NCI-H2029 treated with DMSO at 0.1 percent for 48 hours (cell line): ENCODE data around the gene EBP.

Source experiments
- DNase-seq: peaks from one replicate; lab custom pipeline; 2025; lab: John Stamatoyannopoulos, UW

Gene EBP

DNA sequence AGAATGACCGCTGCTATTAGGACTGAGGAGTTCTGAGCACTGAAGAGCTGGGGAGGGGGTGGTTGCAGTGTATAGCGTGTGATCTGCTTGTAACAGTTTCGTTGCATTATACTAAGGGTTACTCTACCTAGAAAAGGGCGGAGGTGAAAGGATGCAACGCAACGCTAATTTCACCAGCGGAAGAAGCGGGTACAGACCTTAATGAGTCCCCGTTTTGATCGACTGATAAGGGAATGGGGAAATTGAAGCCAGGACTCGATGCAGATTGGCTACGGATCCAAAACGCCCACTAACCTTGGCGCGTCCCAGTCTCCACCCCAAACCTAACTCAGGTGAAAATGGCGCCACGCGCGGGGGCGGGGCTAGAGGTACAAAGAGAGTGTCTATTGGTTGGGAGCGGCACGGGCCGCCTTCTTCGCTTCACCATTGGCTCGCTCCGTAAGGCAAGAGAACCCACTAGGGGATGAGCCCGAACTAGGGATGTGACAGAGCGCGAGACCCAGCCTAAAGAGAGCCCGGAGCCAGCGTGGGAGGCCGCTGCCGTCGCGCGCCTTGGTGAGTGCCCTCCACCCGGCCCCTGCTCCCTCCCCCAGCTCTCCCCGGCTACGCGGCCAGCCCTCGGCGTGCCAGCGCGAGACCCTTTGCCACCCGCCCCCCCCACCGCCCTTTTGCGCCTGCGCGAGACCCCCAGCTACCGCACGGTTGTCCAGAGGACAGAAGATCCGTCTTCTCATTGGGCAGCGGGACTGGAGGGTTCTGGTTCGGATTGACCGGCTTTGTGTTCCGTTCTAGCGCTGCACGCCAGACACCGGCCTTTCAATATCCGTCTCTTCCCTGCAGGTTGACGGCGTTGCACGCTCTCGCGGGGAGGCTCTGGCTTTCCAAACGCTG is at the start of gene EBP:
Gene EBP, plus strand, starts transcription at position 456 of the 891 bp plus-strand sequence. CDS start 1,964 bp downstream, outside the sequence.
- peak; percentile 73 for DNase-seq

- DNase-seq, result no peak
Measured at GRCh38 chrX:48472225-48472624, 49.4 kb upstream of the EBP start.

DNA sequence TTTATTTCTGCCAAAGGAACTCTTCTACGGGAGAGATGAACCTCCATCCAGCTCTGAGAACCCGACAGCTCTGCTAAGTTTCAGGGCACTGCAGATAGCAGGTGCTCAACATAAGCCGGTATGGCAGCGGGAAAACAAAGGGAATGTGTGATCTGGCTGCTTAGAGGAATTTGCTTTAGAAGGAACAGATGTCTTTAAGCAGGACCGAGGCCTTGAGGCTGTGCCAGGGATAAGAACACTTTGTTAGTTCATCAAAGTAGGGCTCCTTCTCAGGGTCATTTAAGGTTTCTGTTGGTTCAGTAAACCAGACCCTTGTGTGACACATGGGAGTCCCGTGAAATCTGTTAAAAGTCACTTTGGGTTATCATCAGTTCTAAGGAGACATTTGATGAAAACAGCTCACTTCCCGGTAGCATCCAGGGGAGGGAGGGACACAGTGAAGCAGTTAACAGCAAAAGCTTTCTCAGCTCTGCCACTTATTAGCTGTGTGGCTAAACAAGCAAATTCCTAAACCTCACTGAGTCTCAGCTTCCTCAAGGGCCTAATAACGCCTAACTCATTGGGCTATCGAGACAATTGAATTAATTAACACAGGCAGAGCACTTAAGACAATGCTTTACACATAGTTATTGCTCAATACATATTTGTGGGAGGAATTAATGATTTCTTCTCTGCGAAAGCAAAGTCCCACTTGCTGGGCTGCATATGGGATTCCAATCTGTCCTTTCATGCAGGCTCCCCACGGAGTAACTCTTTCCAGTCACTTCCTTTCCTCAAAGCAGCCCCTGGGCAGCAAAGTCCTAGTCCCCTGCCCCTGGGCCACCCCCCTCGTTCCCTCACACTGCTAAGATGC is 48.5 kb upstream of the EBP start:
- DNase-seq, result no peak

GRCh38 chrX:48473704-48473990 is 48.0 kb upstream of the EBP start:
- no peak for DNase-seq

- DNase-seq, result no peak
Measured at GRCh38 chrX:48474127-48474526, 47.5 kb upstream of the EBP start.

GRCh38 chrX:48474581-48474980 is 47.0 kb upstream of the EBP start:
- DNase-seq, result no peak

- DNase-seq, result no peak
Measured at GRCh38 chrX:48475296-48475695, 46.3 kb upstream of the EBP start.

DNA sequence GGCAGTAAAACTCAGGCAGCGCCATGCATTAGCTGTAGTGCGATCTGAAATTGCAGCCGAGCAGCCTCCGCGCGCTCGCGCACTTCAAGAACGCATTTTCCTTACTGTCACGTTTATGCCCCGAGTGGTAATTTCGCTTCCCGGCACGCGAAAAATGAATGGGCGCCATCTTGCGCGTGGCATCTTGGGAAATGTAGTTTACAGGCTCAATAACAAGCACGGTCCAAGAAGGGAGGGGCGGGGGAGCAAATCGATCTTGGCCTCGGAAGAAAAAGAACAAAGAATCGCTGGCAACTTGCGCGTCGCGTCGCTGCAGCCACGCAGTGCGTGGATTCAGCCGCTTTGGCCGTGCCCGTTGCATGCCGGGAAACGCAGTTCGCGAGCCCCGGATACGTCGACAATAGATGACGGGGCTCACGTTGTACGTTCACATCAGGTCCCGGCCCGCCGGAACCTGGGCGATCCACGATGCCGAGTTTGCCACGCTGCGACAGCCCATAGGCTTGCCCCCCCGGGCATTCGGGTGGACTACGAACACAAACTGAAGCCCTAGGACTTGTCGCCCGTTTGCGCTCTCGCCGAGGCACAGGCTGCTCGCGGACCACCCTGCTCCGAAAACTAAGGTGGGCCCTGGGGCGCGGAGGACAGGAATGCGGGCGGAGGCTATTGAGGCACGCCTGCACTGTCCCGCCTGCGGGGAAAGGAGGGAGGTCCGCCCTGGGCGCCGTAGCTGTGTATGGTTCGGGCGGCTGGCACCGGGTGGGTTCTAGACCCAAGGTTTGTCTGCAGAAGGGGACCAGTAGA is 45.6 kb upstream of the EBP start, which contains the start of gene FTSJ1:
Gene FTSJ1, plus strand, starts transcription at position 426 of the 804 bp plus-strand sequence. CDS start 1,849 bp downstream, outside the sequence.
- peak; percentile 29 for DNase-seq

DNA sequence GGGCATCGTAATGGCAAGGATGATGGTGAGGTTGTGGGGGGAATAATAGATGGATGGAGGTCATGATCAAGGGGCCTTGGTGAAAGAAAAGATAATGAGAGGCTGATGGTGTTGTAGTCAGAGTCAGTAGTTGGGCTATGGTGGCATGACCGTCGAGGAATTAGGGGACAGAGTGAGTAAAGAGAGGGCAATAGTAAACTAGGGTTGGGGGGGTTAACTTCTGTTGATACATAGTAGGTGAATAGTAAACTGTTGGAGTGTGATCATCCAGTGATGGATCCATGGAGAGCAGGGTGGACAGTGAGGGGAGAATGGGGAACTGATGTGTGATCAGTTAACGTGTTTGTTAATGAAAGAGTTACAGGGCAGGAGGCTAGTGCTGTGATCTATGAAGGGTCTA is 44.7 kb upstream of the EBP start:
- no peak for DNase-seq

- no peak for DNase-seq
Measured at GRCh38 chrX:48477960-48478755, 43.5 kb upstream of the EBP start.

DNA sequence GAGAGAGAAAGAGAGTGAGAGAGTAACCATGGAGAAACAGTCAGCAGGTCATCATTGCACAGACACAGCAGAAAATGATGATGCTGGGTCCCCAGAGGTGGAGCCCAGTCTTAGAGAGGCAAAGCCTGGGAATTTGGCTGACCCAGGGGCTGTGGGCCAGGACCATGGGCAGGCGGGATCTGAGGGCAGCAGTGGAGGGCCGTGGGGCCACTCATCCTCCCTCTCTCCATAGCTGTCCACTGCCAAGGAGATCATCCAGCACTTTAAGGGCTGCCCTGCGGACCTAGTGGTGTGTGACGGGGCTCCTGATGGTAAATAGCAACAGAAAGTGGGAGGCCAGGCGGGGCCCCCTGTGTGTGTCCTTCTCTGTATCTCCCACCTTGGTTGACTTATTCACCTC is 42.8 kb upstream of the EBP start:
- no peak for DNase-seq

- DNase-seq, result no peak
Measured at GRCh38 chrX:48480142-48480541, 41.5 kb upstream of the EBP start.

- DNase-seq, result no peak
Measured at GRCh38 chrX:48480583-48480982, 41.0 kb upstream of the EBP start.

DNA sequence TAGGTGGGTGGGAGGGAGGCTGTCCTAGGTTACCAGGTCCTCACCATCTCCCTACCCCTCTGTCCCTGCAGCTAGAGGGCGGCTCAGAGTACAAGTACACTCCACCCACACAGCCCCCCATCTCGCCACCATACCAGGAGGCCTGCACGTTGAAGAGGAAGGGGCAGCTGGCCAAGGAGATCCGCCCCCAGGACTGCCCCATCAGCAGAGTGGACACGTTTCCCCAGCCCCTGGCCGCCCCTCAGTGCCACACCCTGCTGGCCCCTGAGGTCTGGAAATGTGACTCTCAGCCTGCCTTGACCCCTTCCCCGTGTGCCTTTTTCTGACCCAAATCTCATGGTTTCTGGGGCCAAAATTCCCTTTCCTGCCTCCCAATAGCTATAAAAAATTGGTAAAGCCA is 39.1 kb upstream of the EBP start:
- no peak for DNase-seq

- no peak for DNase-seq
Measured at GRCh38 chrX:48487362-48487798, 34.2 kb upstream of the EBP start.

DNA sequence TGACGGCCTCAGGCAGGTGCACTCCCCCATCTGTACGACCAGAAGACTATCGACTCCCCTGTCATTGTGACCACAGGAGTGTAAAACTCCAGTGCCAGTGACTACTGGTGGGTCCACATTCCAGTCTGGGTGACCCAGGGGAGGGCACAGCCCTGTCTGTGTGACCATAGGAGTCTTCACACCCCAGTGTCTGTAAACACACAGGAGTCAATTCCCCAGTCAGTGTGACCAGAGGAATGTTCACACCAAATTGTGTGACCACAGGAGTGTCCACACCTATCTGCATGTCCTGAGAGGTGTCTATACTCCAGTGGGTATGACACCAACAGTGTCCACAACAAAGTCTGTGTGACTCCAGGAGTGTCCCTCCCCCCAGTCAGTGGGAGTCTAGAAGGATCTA is 33.6 kb upstream of the EBP start:
- DNase-seq, result no peak

GRCh38 chrX:48489296-48489695 is 32.3 kb upstream of the EBP start:
- DNase-seq, result no peak

GRCh38 chrX:48489892-48490291 is 31.7 kb upstream of the EBP start:
- DNase-seq, result no peak

- DNase-seq, result no peak
Measured at GRCh38 chrX:48490661-48491060, 30.9 kb upstream of the EBP start.

- no peak for DNase-seq
Measured at GRCh38 chrX:48491809-48492208, 29.8 kb upstream of the EBP start.

- DNase-seq, result no peak
Measured at GRCh38 chrX:48492293-48492910, 29.2 kb upstream of the EBP start.
